ENCODE data around the gene CXADR.
"Not testable (repeated sequence)": the region's sequence is repeated elsewhere in the genome, so short reads cannot be mapped to it uniquely, and the experiment has no call there.

CXADR gene

DNA sequence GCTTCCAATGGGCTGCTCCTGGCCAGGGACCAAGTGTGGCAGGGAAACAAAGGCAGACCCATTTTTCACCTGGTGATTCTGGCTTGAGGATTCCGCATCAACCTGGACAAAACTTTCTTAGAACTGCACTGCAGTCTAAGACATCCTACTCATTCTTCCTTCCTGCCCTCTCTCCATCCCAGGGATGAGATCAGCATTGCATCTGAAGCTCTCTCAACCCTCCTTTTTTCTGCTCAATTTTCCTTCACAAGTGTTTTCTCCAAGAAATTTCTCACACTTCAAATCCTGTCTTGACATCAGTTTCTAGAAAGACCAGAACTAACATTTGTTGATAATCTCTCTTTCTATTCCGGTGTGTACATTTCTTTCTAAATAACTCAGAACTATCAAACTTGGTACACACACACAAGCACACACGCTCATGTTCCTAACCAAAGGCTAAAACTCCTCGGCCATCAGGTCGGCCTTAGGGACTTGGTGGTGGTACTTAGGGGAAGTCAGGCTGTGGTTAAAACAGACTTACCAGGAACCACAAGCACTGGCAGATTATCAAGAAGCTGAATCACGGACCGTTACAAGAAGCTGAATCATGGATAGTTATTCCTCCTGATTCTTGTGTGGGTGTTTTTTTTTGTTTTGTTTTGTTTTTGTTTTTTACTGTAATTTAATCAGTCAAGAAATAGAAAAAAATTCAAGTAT, 21.0 kb upstream of the CXADR start:
- Mint-ChIP-seq H3K4me1 (ENCODE audit: low read depth) (peaks cover 34% of the 10 kb centered on the region), H3K9me3 (no peaks in the 10 kb centered on the region), H3K27me3 (ENCODE audit: low read depth) (peaks cover 5% of the 10 kb centered on the region), H3K4me3 (no peak overlapping the region), H3K36me3 (ENCODE audit: low read depth) (no peaks in the 10 kb centered on the region), H3K27ac (no peak overlapping the region)
- peak; percentile 47 for DNase-seq (ENCODE audit: low spot score)

DNA sequence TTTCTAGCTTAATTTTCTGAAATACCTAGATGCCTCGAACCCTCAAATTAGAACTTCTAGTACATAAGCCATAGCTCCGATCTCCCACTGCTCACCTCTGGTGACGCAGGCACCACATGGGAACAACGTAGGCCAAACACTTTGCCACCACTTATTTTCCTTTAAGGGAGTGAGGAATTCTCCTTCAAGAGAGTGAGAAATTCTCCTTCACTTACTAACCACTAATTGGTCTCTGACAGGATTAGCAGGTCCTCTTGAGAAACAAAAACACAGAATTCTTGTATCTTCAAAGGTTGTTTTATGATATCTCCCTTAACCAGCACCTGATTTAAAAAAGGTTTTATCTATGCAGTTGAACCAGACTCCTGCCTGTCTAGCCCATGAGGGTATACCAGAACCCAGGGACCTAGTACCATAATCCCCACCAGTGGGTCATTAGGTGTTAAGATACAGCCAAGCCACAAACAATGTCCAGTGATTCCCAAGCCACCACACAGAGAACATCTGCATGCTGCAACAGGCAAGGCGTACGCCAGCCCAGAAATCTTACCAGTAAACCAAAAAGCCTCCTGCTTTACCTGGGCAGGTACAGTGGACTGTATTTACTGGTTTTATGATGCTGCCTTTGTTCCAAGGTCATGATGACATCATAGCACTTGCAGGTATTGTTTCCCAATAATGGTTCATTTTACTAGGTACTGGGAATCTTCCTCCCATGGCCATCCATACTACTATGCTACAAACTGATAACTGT, 20.3 kb upstream of the CXADR start:
- Mint-ChIP-seq H3K4me1 (ENCODE audit: low read depth) (peaks cover 30% of the 10 kb centered on the region), H3K9me3 (no peaks in the 10 kb centered on the region), H3K27ac (no peak overlapping the region), H3K36me3 (ENCODE audit: low read depth) (no peaks in the 10 kb centered on the region), H3K4me3 (no peak overlapping the region), H3K27me3 (ENCODE audit: low read depth) (peaks cover 11% of the 10 kb centered on the region)
- no peak for DNase-seq (ENCODE audit: low spot score)

DNA sequence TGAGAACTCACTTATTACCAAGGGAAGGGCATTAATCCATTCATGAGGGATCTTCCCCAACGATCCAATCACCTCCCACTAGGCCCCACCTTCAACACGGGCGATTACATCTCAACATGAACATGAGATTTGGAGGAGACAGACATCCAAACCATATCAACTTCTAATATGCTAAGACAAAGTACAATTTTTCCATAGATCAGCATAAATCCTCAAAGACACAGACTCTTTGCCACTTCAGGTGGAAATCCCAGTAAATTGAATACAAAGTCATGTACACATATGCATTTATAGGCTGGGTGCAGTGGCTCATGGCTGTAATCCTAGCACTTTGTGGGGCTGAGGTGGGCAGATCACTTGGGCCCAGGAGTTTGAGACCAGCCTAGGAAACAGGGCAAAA, 18.8 kb upstream of the CXADR start:
- no peak overlapping the region for H3K4me3 Mint-ChIP-seq

DNA sequence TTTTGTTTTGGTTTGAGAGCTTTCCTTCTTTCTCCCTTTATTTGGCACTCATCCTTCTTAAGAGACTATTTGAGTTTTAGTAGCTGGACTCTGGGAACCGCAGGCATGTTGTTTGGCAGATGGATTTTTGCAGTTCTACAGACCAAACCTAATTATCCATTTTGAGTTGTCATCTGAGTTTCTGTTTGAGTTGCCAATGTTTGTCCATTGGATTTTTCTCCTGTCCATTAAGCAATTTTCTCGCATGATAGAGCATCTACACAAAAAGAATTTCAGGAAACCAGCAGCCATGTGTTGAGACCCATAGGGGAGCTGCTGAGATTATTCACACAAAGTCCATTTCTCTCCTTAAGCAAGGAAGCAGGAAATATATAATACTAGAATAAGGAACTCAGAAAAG, 17.2 kb upstream of the CXADR start:
- Mint-ChIP-seq H3K27me3 (ENCODE audit: low read depth) (peaks cover 15% of the 10 kb centered on the region), H3K36me3 (ENCODE audit: low read depth) (no peaks in the 10 kb centered on the region), H3K27ac (no peak overlapping the region), H3K9me3 (no peaks in the 10 kb centered on the region), H3K4me3 (no peak overlapping the region), H3K4me1 (ENCODE audit: low read depth) (peaks cover 12% of the 10 kb centered on the region)
- no peak for DNase-seq (ENCODE audit: low spot score)

More for the DNA sequence above, 18.8 kb upstream of the CXADR start:
- Mint-ChIP-seq H3K27ac (no peak overlapping the region), H3K27me3 (ENCODE audit: low read depth) (peaks cover 11% of the 10 kb centered on the region), H3K36me3 (ENCODE audit: low read depth) (no peaks in the 10 kb centered on the region), H3K9me3 (no peaks in the 10 kb centered on the region), H3K4me1 (ENCODE audit: low read depth) (peaks cover 19% of the 10 kb centered on the region)
- no peak for DNase-seq (ENCODE audit: low spot score)

DNA sequence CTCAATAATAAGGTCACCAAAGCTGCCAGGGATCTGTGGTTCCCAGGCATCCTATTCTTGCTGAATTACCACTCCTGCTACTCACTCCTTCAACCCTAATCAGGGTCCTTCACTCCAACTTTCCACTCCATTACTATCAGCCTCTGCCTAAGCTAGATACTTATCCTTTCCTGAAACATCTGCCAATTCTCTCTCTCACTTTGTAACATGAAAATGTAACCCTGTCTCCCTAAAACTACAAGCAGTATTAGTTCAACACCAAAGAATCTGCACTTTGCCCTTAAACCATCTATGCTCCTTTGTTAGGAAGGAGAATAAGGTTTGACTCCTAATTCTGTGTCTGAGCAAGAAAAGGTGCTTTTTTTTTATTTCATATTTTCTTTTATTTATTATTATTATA, 15.5 kb upstream of the CXADR start:
- H3K27ac Mint-ChIP-seq = no peak overlapping the region
- H3K36me3 Mint-ChIP-seq (ENCODE audit: low read depth) = no peaks in the 10 kb centered on the region
- peaks cover 17% of the 10 kb centered on the region for H3K27me3 Mint-ChIP-seq (ENCODE audit: low read depth)
- DNase-seq (ENCODE audit: low spot score) = no peak
- H3K4me1 Mint-ChIP-seq (ENCODE audit: low read depth) = peaks cover 5% of the 10 kb centered on the region
- H3K4me3 Mint-ChIP-seq = no peak overlapping the region
- H3K9me3 Mint-ChIP-seq = no peaks in the 10 kb centered on the region

DNA sequence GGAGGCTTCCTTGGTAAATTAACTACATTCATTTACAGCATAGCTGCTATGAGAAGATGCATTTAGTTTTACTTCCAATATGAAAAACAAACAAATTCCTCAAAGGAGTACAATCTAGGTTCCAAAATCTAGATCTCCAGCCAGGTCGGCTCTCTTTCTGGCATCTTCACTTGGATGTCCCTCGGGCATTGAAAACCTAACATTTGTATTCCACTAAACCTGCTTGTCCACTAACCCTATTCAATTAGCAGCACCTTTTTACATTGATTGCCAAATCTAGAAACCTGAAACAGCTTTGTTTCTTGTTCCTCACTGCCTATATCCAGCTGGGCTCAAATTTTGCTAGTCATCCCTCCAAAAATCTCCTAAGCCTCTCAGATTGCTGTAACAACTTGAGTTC, 14.3 kb upstream of the CXADR start:
- peaks cover 17% of the 10 kb centered on the region for H3K27me3 Mint-ChIP-seq (ENCODE audit: low read depth)
- no peak for DNase-seq (ENCODE audit: low spot score)
- H3K4me3 Mint-ChIP-seq = no peak overlapping the region

DNA sequence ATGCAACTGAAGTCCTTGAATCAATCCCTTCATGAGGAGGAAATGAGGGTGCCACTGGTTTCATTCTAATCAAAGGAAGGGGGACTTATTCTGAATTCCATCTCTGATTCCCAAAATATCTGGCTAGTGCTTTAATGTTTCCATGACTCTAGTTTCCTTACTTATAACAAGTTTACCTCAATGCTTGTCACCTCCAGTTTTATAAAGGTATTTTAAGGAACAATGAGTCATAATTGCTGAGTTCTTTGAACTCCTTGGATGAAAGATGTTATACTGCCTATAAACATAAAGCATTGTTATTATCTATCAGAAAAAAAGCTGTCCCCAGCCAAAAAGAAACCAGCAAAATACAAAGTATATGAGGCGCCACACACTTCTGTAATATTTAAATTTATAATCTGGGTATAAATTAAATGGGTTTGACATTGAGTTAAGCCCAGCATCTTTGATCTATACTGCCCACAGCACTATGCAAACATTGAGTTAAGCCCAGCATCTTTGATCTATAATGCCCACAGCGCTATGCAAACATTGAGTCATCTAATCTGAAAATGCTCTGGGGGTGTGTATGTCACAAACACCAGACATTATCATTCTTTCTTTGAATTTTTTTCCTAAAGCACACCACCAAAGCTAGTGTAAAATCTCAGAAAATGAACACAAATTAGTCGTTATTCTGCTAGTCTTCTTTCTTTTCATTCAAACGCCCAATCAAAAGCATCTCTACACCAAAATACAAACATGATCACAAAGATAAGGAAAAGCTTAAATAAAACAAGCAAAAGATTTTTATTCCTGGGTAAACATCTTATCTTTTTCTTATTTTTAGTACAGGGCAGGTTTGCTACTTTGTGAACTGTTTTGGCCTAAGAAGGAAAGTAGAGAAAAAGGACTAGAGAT, 11.5 kb upstream of the CXADR start:
- no peak overlapping the region for H3K27ac Mint-ChIP-seq
- no peak for DNase-seq (ENCODE audit: low spot score)

More for the DNA sequence above, 14.3 kb upstream of the CXADR start:
- no peaks in the 10 kb centered on the region for H3K4me1 Mint-ChIP-seq (ENCODE audit: low read depth)
- no peak overlapping the region for H3K27ac Mint-ChIP-seq
- H3K9me3 Mint-ChIP-seq = no peaks in the 10 kb centered on the region
- no peaks in the 10 kb centered on the region for H3K36me3 Mint-ChIP-seq (ENCODE audit: low read depth)

DNA sequence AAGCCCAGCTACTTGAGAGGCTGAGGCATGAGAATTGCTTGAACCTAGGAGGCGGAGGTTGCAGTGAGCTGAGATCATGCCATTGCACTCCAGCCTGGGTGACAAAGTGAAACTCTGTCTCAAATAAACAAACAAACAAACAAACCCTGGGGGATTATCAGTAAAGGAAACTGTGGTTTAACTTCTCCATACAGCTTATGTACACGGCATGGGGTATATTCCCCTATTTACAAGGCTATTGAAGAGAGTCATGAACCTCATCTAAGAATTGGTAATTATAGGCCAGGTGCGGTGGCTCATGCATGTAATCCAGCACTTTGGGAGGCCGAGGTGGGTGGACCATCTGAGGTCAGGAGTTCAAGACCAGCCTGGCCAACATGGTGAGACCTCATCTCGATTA, 9.9 kb upstream of the CXADR start:
- not testable (repeated sequence) for H3K4me1 Mint-ChIP-seq (ENCODE audit: low read depth); H3K36me3 Mint-ChIP-seq (ENCODE audit: low read depth); H3K9me3 Mint-ChIP-seq; H3K27me3 Mint-ChIP-seq (ENCODE audit: low read depth); H3K4me3 Mint-ChIP-seq; DNase-seq (ENCODE audit: low spot score); H3K27ac Mint-ChIP-seq

More for the DNA sequence above, 11.5 kb upstream of the CXADR start:
- Mint-ChIP-seq H3K4me3 (no peak overlapping the region), H3K4me1 (ENCODE audit: low read depth) (no peaks in the 10 kb centered on the region), H3K36me3 (ENCODE audit: low read depth) (no peaks in the 10 kb centered on the region), H3K9me3 (peaks cover 3% of the 10 kb centered on the region), H3K27me3 (ENCODE audit: low read depth) (peaks cover 15% of the 10 kb centered on the region)

DNA sequence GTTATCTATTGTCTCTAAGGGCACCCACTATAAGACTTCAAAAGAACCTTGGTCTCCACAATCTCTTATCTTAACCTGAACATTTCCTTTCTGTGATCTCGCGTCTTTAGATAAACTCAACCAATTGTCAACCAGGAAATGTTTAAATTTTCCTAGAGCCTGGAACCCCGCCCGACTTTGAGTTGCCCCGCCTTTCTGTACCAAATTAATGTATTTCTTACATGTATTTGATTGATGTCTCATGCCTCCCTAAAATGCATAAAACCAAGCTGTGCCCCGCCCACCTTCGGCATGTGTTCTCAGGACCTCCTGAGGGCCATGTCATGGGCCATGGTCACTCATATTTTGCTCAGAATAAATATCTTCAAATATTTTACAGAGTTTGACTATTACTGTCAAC, 5.9 kb upstream of the CXADR start:
- no peak overlapping the region for H3K4me3 Mint-ChIP-seq
- peaks cover 6% of the 10 kb centered on the region for H3K4me1 Mint-ChIP-seq (ENCODE audit: low read depth)
- DNase-seq (ENCODE audit: low spot score) = no peak
- no peaks in the 10 kb centered on the region for H3K36me3 Mint-ChIP-seq (ENCODE audit: low read depth)
- no peak overlapping the region for H3K27ac Mint-ChIP-seq
- peaks cover 19% of the 10 kb centered on the region for H3K27me3 Mint-ChIP-seq (ENCODE audit: low read depth)
- peaks cover 3% of the 10 kb centered on the region for H3K9me3 Mint-ChIP-seq

DNA sequence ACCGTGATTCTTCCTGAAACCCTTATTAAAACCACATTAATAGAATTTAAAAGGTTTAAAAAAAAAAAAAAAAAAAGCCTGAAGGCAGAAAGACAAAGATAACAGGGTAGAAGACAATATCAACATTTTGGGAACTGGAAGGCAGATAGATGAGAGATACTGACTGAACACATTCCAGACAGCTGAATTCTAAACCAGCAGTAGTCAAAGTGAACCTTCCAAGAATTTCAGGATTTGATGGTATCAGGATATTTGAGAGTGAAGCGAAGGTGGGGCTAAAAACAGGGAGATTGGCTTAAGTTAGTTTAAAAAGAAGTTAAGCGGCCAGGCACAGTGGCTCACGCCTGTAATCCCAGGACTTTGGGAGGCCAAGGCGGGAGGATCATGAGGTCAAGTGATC, 5.3 kb upstream of the CXADR start:
- Mint-ChIP-seq H3K27me3 (ENCODE audit: low read depth) (peaks cover 23% of the 10 kb centered on the region), H3K9me3 (peaks cover 3% of the 10 kb centered on the region), H3K36me3 (ENCODE audit: low read depth) (no peaks in the 10 kb centered on the region), H3K4me3 (no peak overlapping the region), H3K27ac (no peak overlapping the region), H3K4me1 (ENCODE audit: low read depth) (peaks cover 9% of the 10 kb centered on the region)
- no peak for DNase-seq (ENCODE audit: low spot score)

DNA sequence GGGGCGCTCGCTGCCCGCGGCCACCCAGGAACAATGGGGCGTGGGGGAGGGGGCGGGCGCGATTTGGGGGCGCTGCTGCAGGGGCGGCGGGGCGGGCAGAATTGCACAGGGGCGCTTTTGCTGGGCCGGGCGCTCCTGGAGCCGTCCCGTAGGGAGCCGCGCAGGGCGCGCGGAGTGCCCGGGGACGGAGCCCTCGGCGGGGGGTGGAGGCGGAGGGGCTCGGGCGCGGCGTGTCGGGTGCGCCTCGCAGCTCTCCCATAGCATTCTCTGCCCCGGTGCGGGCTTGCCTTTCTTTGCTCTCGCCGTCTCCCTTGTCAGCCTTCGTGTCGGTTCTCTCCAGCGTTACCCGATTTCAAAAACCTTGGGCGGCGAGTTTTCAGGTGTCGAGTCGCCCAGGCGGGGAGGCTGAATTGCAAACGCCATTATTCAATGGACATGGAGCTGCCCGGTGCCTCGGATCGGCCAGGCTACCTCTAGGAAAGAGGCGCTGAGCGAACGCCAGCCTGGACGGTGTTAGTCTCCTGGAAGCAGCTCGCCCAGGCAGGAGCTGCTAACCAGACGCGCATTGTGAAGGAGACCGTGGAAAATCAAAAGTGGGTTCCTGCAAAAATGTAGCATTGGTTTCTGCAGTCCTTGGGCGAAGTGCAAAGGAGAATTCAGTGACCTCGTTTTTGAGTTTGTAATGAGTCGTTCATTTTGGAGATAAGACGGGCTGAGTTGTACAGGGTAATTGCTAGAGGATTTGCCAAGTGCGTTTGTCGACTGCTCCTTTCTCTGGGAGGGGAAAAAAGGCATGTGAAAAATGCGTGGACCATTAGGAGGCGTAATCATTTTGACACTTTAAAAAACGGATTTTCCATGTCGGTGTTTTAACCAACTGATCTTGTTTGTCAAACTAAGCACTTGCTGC, 626 bp downstream of the CXADR start:
- Mint-ChIP-seq H3K4me1 (ENCODE audit: low read depth) (peaks cover 16% of the 10 kb centered on the region), H3K4me3 (peak overlapping the region; percentile 88), H3K9me3 (no peaks in the 10 kb centered on the region), H3K36me3 (ENCODE audit: low read depth) (no peaks in the 10 kb centered on the region), H3K27me3 (ENCODE audit: low read depth) (peaks cover 59% of the 10 kb centered on the region), H3K27ac (peak overlapping the region; percentile 22)
- peak; percentile 8 for DNase-seq (ENCODE audit: low spot score)

DNA sequence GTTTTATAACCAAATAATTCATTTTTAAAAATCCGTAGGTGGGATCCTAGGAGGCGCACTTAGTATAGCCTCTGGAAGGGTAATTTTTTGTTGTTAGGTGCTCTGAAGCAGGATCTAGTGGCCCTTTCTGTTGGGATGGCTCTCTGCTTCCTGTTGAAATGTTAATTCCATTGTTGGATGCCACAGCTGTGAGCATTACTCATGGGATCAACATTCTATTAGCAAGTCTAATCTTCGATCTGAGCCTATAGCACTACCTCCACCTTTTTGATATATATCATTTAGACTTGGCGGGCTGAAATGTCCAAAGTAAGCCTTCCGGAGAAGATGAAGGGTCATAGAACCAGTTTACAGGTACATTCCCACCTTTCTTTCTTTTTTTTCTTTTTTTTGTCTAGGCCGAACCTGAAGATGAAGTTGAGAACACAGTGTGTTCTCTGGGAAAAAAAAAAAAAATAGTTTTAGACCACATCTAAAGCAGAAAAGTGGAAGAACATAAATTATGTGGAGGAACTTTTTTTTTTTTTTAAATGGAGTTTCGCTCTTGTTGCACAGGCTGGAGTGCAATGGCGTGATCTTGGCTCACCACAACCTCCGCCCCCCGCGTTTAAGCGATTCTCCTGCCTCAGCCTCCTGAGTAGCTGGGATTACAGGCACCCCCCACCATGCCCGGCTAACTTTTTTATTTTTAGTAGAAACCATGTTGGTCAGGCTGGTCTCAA, 1.4 kb downstream of the CXADR start:
- Mint-ChIP-seq H3K4me1 (ENCODE audit: low read depth) (peaks cover 16% of the 10 kb centered on the region), H3K9me3 (no peaks in the 10 kb centered on the region), H3K36me3 (ENCODE audit: low read depth) (no peaks in the 10 kb centered on the region), H3K4me3 (peak overlapping the region; percentile 88), H3K27ac (no peak overlapping the region), H3K27me3 (ENCODE audit: low read depth) (peaks cover 63% of the 10 kb centered on the region)
- no peak for DNase-seq (ENCODE audit: low spot score)

DNA sequence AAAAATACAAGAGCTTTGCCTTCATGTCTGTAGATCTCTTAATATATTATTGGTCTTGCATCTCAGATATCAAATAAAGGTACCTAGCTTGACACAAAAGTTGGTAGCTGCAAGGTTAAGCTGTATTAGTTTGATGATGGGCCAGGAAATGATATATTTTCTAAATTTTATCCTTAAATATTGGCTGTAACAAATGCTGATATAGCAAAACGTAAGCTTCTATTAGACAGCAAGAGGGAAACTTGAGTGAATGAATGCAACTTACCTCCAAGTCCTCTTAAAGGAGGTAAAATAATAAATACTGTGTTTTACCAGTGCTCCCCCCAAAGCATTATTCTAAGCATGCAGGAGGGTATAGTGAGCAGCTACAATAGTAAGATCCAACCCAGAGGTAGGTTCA, 4.2 kb downstream of the CXADR start:
- not testable (repeated sequence) for H3K27ac Mint-ChIP-seq; H3K9me3 Mint-ChIP-seq; H3K4me3 Mint-ChIP-seq; DNase-seq (ENCODE audit: low spot score); H3K36me3 Mint-ChIP-seq (ENCODE audit: low read depth)
- peaks cover 14% of the 10 kb centered on the region for H3K4me1 Mint-ChIP-seq (ENCODE audit: low read depth)
- H3K27me3 Mint-ChIP-seq (ENCODE audit: low read depth) = peaks cover 44% of the 10 kb centered on the region

Data from T-helper 2 cell treated with Interferon-gamma antibody and Interleukin-4, amounts not matched to agents 5 μg/mL and 100 μg/mL, for 36 hours (primary cell).